ENCODE results near the gene STOX2.

DNA sequence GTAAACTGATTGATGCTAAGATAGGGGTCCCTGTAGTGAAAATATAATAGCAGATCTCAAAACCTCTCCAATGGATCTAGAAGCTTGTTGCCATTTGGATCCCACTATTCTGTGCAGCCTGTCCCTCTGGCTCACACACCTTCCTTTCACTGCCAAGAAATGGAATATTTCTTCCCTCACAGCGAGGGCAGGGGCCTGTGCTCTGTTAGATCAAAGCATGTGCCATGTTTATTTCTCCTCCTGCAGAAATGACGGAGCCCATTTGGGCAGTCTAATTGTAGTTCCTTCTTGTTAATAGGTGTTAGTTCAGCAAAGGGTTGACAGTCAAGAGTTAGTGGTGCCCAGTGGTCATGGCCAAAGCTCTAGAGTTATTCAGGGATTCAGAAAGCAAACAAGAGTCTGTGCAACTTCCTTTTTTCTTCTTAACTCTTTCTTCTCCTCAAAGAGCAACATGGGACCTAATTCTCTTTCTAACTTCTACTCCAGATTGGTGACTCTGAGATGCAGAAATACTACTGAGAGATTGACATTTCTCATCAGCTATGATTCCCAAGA lies 106.8 kb downstream of the STOX2 start:
- TF ChIP-seq EZH2phosphoT487 (IDR thresholded peaks at IDR 0.05; ENCODE audit: insufficient read depth, low read depth): no peak
- TF ChIP-seq EZH2 (IDR thresholded peaks at IDR 0.05; ENCODE audit: insufficient read depth, poor library complexity, severe bottlenecking): no peak
